Mesothelial cell of epicardium (in vitro differentiated cells): ENCODE measurements around the gene TGIF1. TPM values are rescaled to one million over a fixed set of nuclear protein-coding genes. Genes with fewer than 3 reads are reported as not detected.

Source experiments
- DNase-seq, 2 experiments: peaks; one replicate each; pipeline ENCODE4 v3.0.0; 2021; ENCODE audit warnings: low spot score in 2 of 2; ENCODE audit not compliant: unreplicated experiment in 2 of 2
- H3K27ac Mint-ChIP-seq: 2 replicates; pipeline ENCODE4 v1.8.0; 2021; ENCODE audit warnings: mixed read lengths
- H3K27me3 Mint-ChIP-seq: 2 replicates; pipeline ENCODE4 v1.8.0; 2021; ENCODE audit warnings: low read depth, mixed read lengths
- H3K36me3 Mint-ChIP-seq: 2 replicates; pipeline ENCODE4 v1.8.0; 2021; ENCODE audit warnings: mixed read lengths
- H3K4me1 Mint-ChIP-seq: 2 replicates; pipeline ENCODE4 v1.8.0; 2021; ENCODE audit warnings: mixed read lengths
- H3K4me3 Mint-ChIP-seq: 2 replicates; pipeline ENCODE4 v1.8.0; 2021; ENCODE audit warnings: mild to moderate bottlenecking, moderate library complexity, mixed read lengths
- H3K9me3 Mint-ChIP-seq: 2 replicates; pipeline ENCODE4 v1.8.0; 2021; ENCODE audit warnings: mixed read lengths
- CTCF ChIP-seq: fragments of 200-600 bp; sonication (generic); IDR thresholded peaks from one replicate; pipeline ENCODE4 v1.5.0; 2021; ENCODE audit warnings: antibody characterized with exemption; ENCODE audit not compliant: unreplicated experiment
- total RNA-seq: library from RNA; stranded (reverse); gene quantifications from 3 replicates; pipeline ENCODE4 v1.2.1, GENCODE V29; 2021

The TGIF1 gene
- total RNA-seq, 1 donor from 2014 or later: 96.6 TPM

- Mint-ChIP-seq H3K36me3 (peaks cover 9% of the 10 kb centered on the region), H3K4me1 (peaks cover 50% of the 10 kb centered on the region), H3K9me3 (no peaks in the 10 kb centered on the region), H3K27ac (peak overlapping the region; percentile 99), H3K4me3 (peak overlapping the region; percentile 96), H3K27me3 (no peaks in the 10 kb centered on the region)
- peak; percentile 26 to 55 for DNase-seq
- TF ChIP-seq CTCF: no peak
Observed at GRCh38 chr18:3451989-3452749, 2.2 kb downstream of the TGIF1 start.

GRCh38 chr18:3452750-3453539 lies 3.0 kb downstream of the TGIF1 start:
- DNase-seq: no peak
- H3K9me3 Mint-ChIP-seq: no peaks in the 10 kb centered on the region
- H3K27me3 Mint-ChIP-seq: no peaks in the 10 kb centered on the region
- H3K36me3 Mint-ChIP-seq: peaks cover 15% of the 10 kb centered on the region
- TF ChIP-seq CTCF: no peak
- H3K4me3 Mint-ChIP-seq: peak overlapping the region; percentile 96
- peak overlapping the region; percentile 99 for H3K27ac Mint-ChIP-seq
- H3K4me1 Mint-ChIP-seq: peaks cover 49% of the 10 kb centered on the region

GRCh38 chr18:3453540-3454364 lies 3.8 kb downstream of the TGIF1 start:
- Mint-ChIP-seq H3K9me3 (no peaks in the 10 kb centered on the region), H3K36me3 (peaks cover 22% of the 10 kb centered on the region), H3K4me1 (peaks cover 52% of the 10 kb centered on the region), H3K4me3 (peak overlapping the region; percentile 96), H3K27ac (peak overlapping the region; percentile 99), H3K27me3 (no peaks in the 10 kb centered on the region)
- no peak for DNase-seq
- no peak for TF ChIP-seq CTCF

GRCh38 chr18:3454365-3455089 lies 4.6 kb downstream of the TGIF1 start:
- peak; percentile 65 for TF ChIP-seq CTCF
- H3K27ac Mint-ChIP-seq: peak overlapping the region; percentile 99
- no peak for DNase-seq
- peaks cover 29% of the 10 kb centered on the region for H3K36me3 Mint-ChIP-seq
- H3K9me3 Mint-ChIP-seq: no peaks in the 10 kb centered on the region
- H3K4me1 Mint-ChIP-seq: peaks cover 53% of the 10 kb centered on the region
- H3K4me3 Mint-ChIP-seq: peak overlapping the region; percentile 96
- H3K27me3 Mint-ChIP-seq: no peaks in the 10 kb centered on the region

- peak; percentile 26 for TF ChIP-seq CTCF
- peaks cover 53% of the 10 kb centered on the region for H3K4me1 Mint-ChIP-seq
- peaks cover 33% of the 10 kb centered on the region for H3K36me3 Mint-ChIP-seq
- H3K9me3 Mint-ChIP-seq: no peaks in the 10 kb centered on the region
- H3K27me3 Mint-ChIP-seq: no peaks in the 10 kb centered on the region
- H3K27ac Mint-ChIP-seq: peak overlapping the region; percentile 99
- DNase-seq: no peak
- H3K4me3 Mint-ChIP-seq: peak overlapping the region; percentile 96
Observed at GRCh38 chr18:3455090-3455635, 5.2 kb downstream of the TGIF1 start.
